Testis (tissue), 2 donors: ENCODE data around the gene ING3.

Experiments used
- CTCF ChIP-seq, 3 experiments: fragments of 450-650 bp in 2 of 3; fragments of 200-600 bp in 1 of 3; sonication (generic) in 1 of 3; IDR thresholded peaks; one replicate each; pipeline ENCODE4 v1.5.1; 2016 to 2019; ENCODE audit warnings: antibody characterized with exemption in 3 of 3, mild to moderate bottlenecking in 2 of 3, moderate library complexity in 1 of 3
- POLR2A ChIP-seq: fragments of 450-650 bp; IDR thresholded peaks from one replicate; pipeline ENCODE4 v1.6.1; 2017; ENCODE audit warnings: antibody characterized with exemption, mild to moderate bottlenecking, moderate library complexity

GRCh38 chr7:121020249-121020988, 69.8 kb downstream of the ING3 start:
- TF ChIP-seq CTCF (IDR thresholded peaks at IDR 0.05) (no peak), POLR2A (no peak)
